Progenitor cell of endocrine pancreas (in vitro differentiated cells): ENCODE results near the gene LINS1. TPM values are rescaled to one million over a fixed set of nuclear protein-coding genes. Genes with fewer than 3 reads are reported as not detected.

Source experiments
- DNase-seq: peaks from one replicate; pipeline ENCODE4 v3.0.0; 2021; ENCODE audit warnings: low spot score; ENCODE audit not compliant: unreplicated experiment
- H3K27ac Mint-ChIP-seq: 2 replicates; pipeline ENCODE4 v1.8.0; 2021; ENCODE audit warnings: mild to moderate bottlenecking, moderate library complexity, mixed read lengths
- H3K27me3 Mint-ChIP-seq: 2 replicates; pipeline ENCODE4 v1.8.0; 2021; ENCODE audit warnings: mixed read lengths
- H3K36me3 Mint-ChIP-seq: 2 replicates; pipeline ENCODE4 v1.8.0; 2022; ENCODE audit warnings: mixed read lengths; ENCODE audit not compliant: insufficient read depth
- H3K4me1 Mint-ChIP-seq: 2 replicates; pipeline ENCODE4 v1.8.0; 2021; ENCODE audit warnings: low read depth, mixed read lengths
- H3K4me3 Mint-ChIP-seq: 2 replicates; pipeline ENCODE4 v1.8.0; 2021; ENCODE audit warnings: low read depth, mild to moderate bottlenecking, moderate library complexity, mixed read lengths
- H3K9me3 Mint-ChIP-seq: 2 replicates; pipeline ENCODE4 v1.8.0; 2021; ENCODE audit warnings: low read depth, mixed read lengths
- CTCF ChIP-seq: fragments of 200-600 bp; sonication (generic); IDR thresholded peaks from one replicate; pipeline ENCODE4 v1.5.0; 2021; ENCODE audit warnings: antibody characterized with exemption, mild to moderate bottlenecking; ENCODE audit not compliant: unreplicated experiment
- total RNA-seq: library from RNA; stranded (reverse); gene quantifications from 2 replicates; pipeline ENCODE4 v1.2.1, GENCODE V29; 2021

LINS1 gene
- total RNA-seq, 1 donor from 2014 or later: 17.7 TPM

- no peak for DNase-seq
- H3K4me1 Mint-ChIP-seq: no peaks in the 10 kb centered on the region
- peak overlapping the region; percentile 69 for H3K27ac Mint-ChIP-seq
- H3K27me3 Mint-ChIP-seq: no peaks in the 10 kb centered on the region
- no peak overlapping the region for H3K4me3 Mint-ChIP-seq
- peaks cover 5% of the 10 kb centered on the region for H3K9me3 Mint-ChIP-seq
- peaks cover 12% of the 10 kb centered on the region for H3K36me3 Mint-ChIP-seq
- no peak for TF ChIP-seq CTCF
These were observed 41.7 kb downstream of the LINS1 start for GRCh38 chr15:100560323-100560722.

GRCh38 chr15:100559330-100559729, 42.7 kb downstream of the LINS1 start:
- no peaks in the 10 kb centered on the region for H3K27me3 Mint-ChIP-seq
- no peak for DNase-seq
- H3K36me3 Mint-ChIP-seq: peaks cover 12% of the 10 kb centered on the region
- H3K27ac Mint-ChIP-seq: peak overlapping the region; percentile 89
- no peak overlapping the region for H3K4me3 Mint-ChIP-seq
- H3K9me3 Mint-ChIP-seq: peaks cover 5% of the 10 kb centered on the region
- no peak for TF ChIP-seq CTCF
- H3K4me1 Mint-ChIP-seq: no peaks in the 10 kb centered on the region

- Mint-ChIP-seq H3K27me3 (no peaks in the 10 kb centered on the region), H3K4me3 (no peak overlapping the region), H3K27ac (peak overlapping the region; percentile 82), H3K4me1 (no peaks in the 10 kb centered on the region), H3K36me3 (peaks cover 16% of the 10 kb centered on the region), H3K9me3 (peaks cover 8% of the 10 kb centered on the region)
- no peak for TF ChIP-seq CTCF
- DNase-seq: no peak
These were observed 43.2 kb downstream of the LINS1 start for GRCh38 chr15:100558771-100559254.

GRCh38 chr15:100553468-100553867, 48.5 kb downstream of the LINS1 start:
- Mint-ChIP-seq H3K27me3 (no peaks in the 10 kb centered on the region), H3K4me1 (no peaks in the 10 kb centered on the region), H3K36me3 (peaks cover 23% of the 10 kb centered on the region), H3K27ac (no peak overlapping the region), H3K4me3 (no peak overlapping the region), H3K9me3 (peaks cover 16% of the 10 kb centered on the region)
- DNase-seq: no peak
- TF ChIP-seq CTCF: no peak

GRCh38 chr15:100547961-100548360, 54.0 kb downstream of the LINS1 start:
- no peak for DNase-seq
- H3K27ac Mint-ChIP-seq: no peak overlapping the region
- no peaks in the 10 kb centered on the region for H3K4me1 Mint-ChIP-seq
- H3K4me3 Mint-ChIP-seq: no peak overlapping the region
- TF ChIP-seq CTCF: no peak
- H3K9me3 Mint-ChIP-seq: peaks cover 11% of the 10 kb centered on the region
- no peaks in the 10 kb centered on the region for H3K27me3 Mint-ChIP-seq
- peaks cover 8% of the 10 kb centered on the region for H3K36me3 Mint-ChIP-seq
